GM21360 (cell line): ENCODE data around the gene FBXL14.
A peak's percentile ranks its signal among the peaks of the same experiment; 100 is the strongest.

Experiments used
- ATAC-seq: cut with Tn5 transposase; IDR thresholded peaks from one replicate; pipeline ENCODE4 v1.9.1; 2021; ENCODE audit warnings: mild to moderate bottlenecking, moderate library complexity; ENCODE audit not compliant: unreplicated experiment

The FBXL14 gene

GRCh38 chr12:1595026-1595561 is 713 bp upstream of the FBXL14 start:
- peak; percentile 2 for ATAC-seq

- ATAC-seq: no peak
Measured at GRCh38 chr12:1594006-1594260, 448 bp downstream of the FBXL14 start.

GRCh38 chr12:1593174-1594005 is 991 bp downstream of the FBXL14 start:
- no peak for ATAC-seq

GRCh38 chr12:1592444-1593173 is 1.8 kb downstream of the FBXL14 start:
- ATAC-seq: no peak

- ATAC-seq: no peak
Measured at GRCh38 chr12:1591543-1591942, 2.8 kb downstream of the FBXL14 start.

GRCh38 chr12:1591034-1591433 is 3.3 kb downstream of the FBXL14 start:
- no peak for ATAC-seq

- no peak for ATAC-seq
Measured at GRCh38 chr12:1590221-1590979, 4.0 kb downstream of the FBXL14 start.

- ATAC-seq: no peak
Measured at GRCh38 chr12:1588575-1588947, 5.8 kb downstream of the FBXL14 start.

- ATAC-seq: no peak
Measured at GRCh38 chr12:1587927-1588574, 6.3 kb downstream of the FBXL14 start.

- no peak for ATAC-seq
Measured at GRCh38 chr12:1584326-1584725, 10.1 kb downstream of the FBXL14 start.

- ATAC-seq: no peak
Measured at GRCh38 chr12:1583421-1584078, 10.8 kb downstream of the FBXL14 start.

- no peak for ATAC-seq
Measured at GRCh38 chr12:1582709-1583050, 11.7 kb downstream of the FBXL14 start.

- no peak for ATAC-seq
Measured at GRCh38 chr12:1581973-1582708, 12.2 kb downstream of the FBXL14 start.

- ATAC-seq: no peak
Measured at GRCh38 chr12:1580526-1580925, 13.9 kb downstream of the FBXL14 start.

- no peak for ATAC-seq
Measured at GRCh38 chr12:1579651-1580435, 14.5 kb downstream of the FBXL14 start.

- no peak for ATAC-seq
Measured at GRCh38 chr12:1576410-1577241, 17.8 kb downstream of the FBXL14 start.

- ATAC-seq: no peak
Measured at GRCh38 chr12:1575408-1576401, 18.7 kb downstream of the FBXL14 start.
